IMR-90 (cell line): ENCODE data around the gene VSX2. TPM values are rescaled to one million over a fixed set of nuclear protein-coding genes. Genes with fewer than 3 reads are reported as not detected.

Experiments used
- ATAC-seq: fragments of 200-7000 bp; cut with Tn5 transposase; 2 replicates; pipeline ENCODE4 v1.9.1; 2020; ENCODE audit warnings: low read depth, mild to moderate bottlenecking, moderate library complexity
- BruUV-seq: library from RNA; stranded (reverse); fragments of 400-500 nt; replicated peaks from 2 replicates; lab custom pipeline; 2021; lab: Mats Ljungman, UMichigan
- CTCF ChIA-PET: fragments of 300-600 bp; formaldehyde crosslinking; extraction: SDS; loops from one replicate; lab custom pipeline; 2021; ENCODE audit warnings: antibody characterized with exemption; lab: Yijun Ruan, JAX
- POLR2A ChIA-PET: fragments of 300-600 bp; sonication (Branson Sonifier 250); formaldehyde crosslinking; loops from one replicate; lab custom pipeline; 2022; ENCODE audit warnings: antibody characterized with exemption; ENCODE audit not compliant: unreplicated experiment; lab: Charles Lee
- DNase-seq: peaks from one replicate; pipeline ENCODE4 v3.0.0; 2013
- H2AFZ ChIP-seq: replicated peaks from 2 replicates; pipeline ENCODE3; 2013; ENCODE audit warnings: low read length, mild to moderate bottlenecking; ENCODE audit not compliant: poor library complexity
- H2AK5ac ChIP-seq: 2 replicates; pipeline ENCODE4 v1.6.1; 2013; ENCODE audit warnings: low read depth, low read length, inconsistent platforms
- H2AK9ac ChIP-seq: replicated peaks from 2 replicates; pipeline ENCODE3; 2013; ENCODE audit warnings: mild to moderate bottlenecking, low read depth, low read length, moderate library complexity; ENCODE audit not compliant: poor library complexity
- H2BK120ac ChIP-seq: 2 replicates; pipeline ENCODE4 v1.6.1; 2013; ENCODE audit warnings: low read depth, low read length, inconsistent platforms
- H2BK15ac ChIP-seq: 3 replicates; pipeline ENCODE4 v1.6.1; 2013; ENCODE audit warnings: low read depth, low read length, inconsistent platforms
- H2BK20ac ChIP-seq: 2 replicates; pipeline ENCODE4 v1.6.1; 2013; ENCODE audit warnings: low read depth, mild to moderate bottlenecking, inconsistent platforms, low read length, moderate library complexity
- H2BK5ac ChIP-seq: 2 replicates; pipeline ENCODE4 v1.6.1; 2013; ENCODE audit warnings: mild to moderate bottlenecking, low read depth, low read length, inconsistent platforms; ENCODE audit not compliant: poor library complexity, severe bottlenecking
- H3K14ac ChIP-seq: replicated peaks from 2 replicates; pipeline ENCODE4 v1.6.1; 2013; ENCODE audit warnings: low read depth, low read length, inconsistent platforms
- H3K18ac ChIP-seq: 2 replicates; pipeline ENCODE4 v1.6.1; 2013; ENCODE audit warnings: low read depth, low read length, control low read depth
- H3K23ac ChIP-seq: 2 replicates; pipeline ENCODE4 v1.6.1; 2013; ENCODE audit warnings: low read depth, low read length, inconsistent platforms
- H3K27ac ChIP-seq: 2 replicates; pipeline ENCODE4 v1.5.1; 2013; ENCODE audit warnings: mild to moderate bottlenecking, control low read depth, low read length; ENCODE audit not compliant: insufficient read depth
- H3K27me3 ChIP-seq: 2 replicates; pipeline ENCODE4 v1.6.1; 2013; ENCODE audit warnings: low read length; ENCODE audit not compliant: control insufficient read depth, insufficient read depth
- H3K36me3 ChIP-seq: 2 replicates; pipeline ENCODE4 v1.6.1; 2013; ENCODE audit warnings: low read length, mixed read lengths; ENCODE audit not compliant: control insufficient read depth, insufficient read depth
- H3K4ac ChIP-seq: 2 replicates; pipeline ENCODE4 v1.6.1; 2013; ENCODE audit warnings: low read depth, low read length, inconsistent platforms
- H3K4me1 ChIP-seq: 2 replicates; pipeline ENCODE4 v1.6.1; 2013; ENCODE audit warnings: low read length, mixed read lengths; ENCODE audit not compliant: control insufficient read depth, insufficient read depth
- H3K4me2 ChIP-seq: 2 replicates; pipeline ENCODE4 v1.6.1; 2013; ENCODE audit warnings: low read depth, mild to moderate bottlenecking, control low read depth, low read length, moderate library complexity
- H3K4me3 ChIP-seq: 2 replicates; pipeline ENCODE4 v1.5.1; 2013; ENCODE audit warnings: low read depth, mild to moderate bottlenecking, control low read depth, low read length, moderate library complexity; ENCODE audit not compliant: insufficient read depth
- H3K56ac ChIP-seq: 2 replicates; pipeline ENCODE4 v1.6.1; 2013; ENCODE audit warnings: low read length, inconsistent platforms; ENCODE audit not compliant: insufficient read depth; ENCODE audit errors: extremely low read depth
- H3K79me1 ChIP-seq, 2 experiments: 2 replicates each; pipeline ENCODE4 v1.6.1; 2013; ENCODE audit warnings: low read length in 2 of 2, inconsistent platforms in 1 of 2, low read depth in 1 of 2
- H3K9ac ChIP-seq: 2 replicates; pipeline ENCODE4 v1.6.1; 2013; ENCODE audit warnings: low read depth, low read length, control low read depth
- H3K9me1 ChIP-seq: 2 replicates; pipeline ENCODE4 v1.6.1; 2013; ENCODE audit warnings: low read length, inconsistent platforms; ENCODE audit not compliant: insufficient read depth
- H3K9me3 ChIP-seq: 2 replicates; pipeline ENCODE4 v1.6.1; 2013; ENCODE audit warnings: low read length; ENCODE audit not compliant: control insufficient read depth, insufficient read depth
- H4K20me1 ChIP-seq: 2 replicates; pipeline ENCODE4 v1.6.1; 2013; ENCODE audit warnings: low read length, inconsistent platforms; ENCODE audit not compliant: insufficient read depth
- H4K5ac ChIP-seq: 2 replicates; pipeline ENCODE4 v1.6.1; 2013; ENCODE audit warnings: mild to moderate bottlenecking, low read depth, low read length, control low read depth
- H4K8ac ChIP-seq, 2 experiments: 2 replicates each; pipeline ENCODE4 v1.6.1; 2013; ENCODE audit warnings: low read depth in 2 of 2, low read length in 2 of 2, control low read depth in 1 of 2, inconsistent platforms in 1 of 2
- H4K91ac ChIP-seq: 2 replicates; pipeline ENCODE4 v1.6.1; 2013; ENCODE audit warnings: low read depth, low read length, inconsistent platforms; ENCODE audit not compliant: insufficient read depth
- CTCF ChIP-seq: conservative IDR thresholded peaks from 2 replicates; pipeline ENCODE4 v1.5.1; 2012; ENCODE audit warnings: mild to moderate bottlenecking, low read depth, low read length, improper control_type of control experiment
- MXI1 ChIP-seq: IDR thresholded peaks from 2 replicates; pipeline ENCODE4 v1.6.1; 2012; ENCODE audit warnings: low read depth, mild to moderate bottlenecking, low read length, moderate library complexity, borderline replicate concordance
- SMC3 ChIP-seq: fragments of 150-350 bp; IDR thresholded peaks from 2 replicates; pipeline ENCODE4 v1.6.1; 2016; ENCODE audit warnings: low read depth, mild to moderate bottlenecking, antibody characterized with exemption, low read length, moderate library complexity
- USF2 ChIP-seq: fragments of 150-350 bp; IDR thresholded peaks from 2 replicates; pipeline ENCODE4 v1.6.1; 2017; ENCODE audit warnings: mild to moderate bottlenecking, antibody characterized with exemption, low read length, low read depth
- WGBS, 2 experiments: methylation state at CpG; one replicate each; pipeline versions ENCODE4 v1.1.5 to v1.1.7; 2013; ENCODE audit warnings: missing lambda C conversion rate in 2 of 2; ENCODE audit not compliant: insufficient read length in 1 of 2; ENCODE audit errors: extremely low coverage in 2 of 2; 5-methylcytosine and 5-hydroxymethylcytosine counted together
- dilution Hi-C: fragments of 300-500 bp; cut with HindIII; formaldehyde crosslinking; loops from one replicate; pipeline ENCODE4 v1.14.3; 2018; ENCODE audit warnings: low sequenced_read_pairs; ENCODE audit not compliant: unreplicated experiment
- in situ Hi-C: fragments of 300-500 bp; cut with MboI; formaldehyde crosslinking; loops from 3 replicates; pipeline ENCODE4 v1.14.3; 2019; ENCODE audit warnings: low sequenced_read_pairs, inconsistent platforms, mixed read lengths
- intact Hi-C: fragments of 100-400 bp; cut with micrococcal nuclease; formaldehyde crosslinking; loops from 2 replicates; pipeline ENCODE4 v1.10.0; 2022
- polyA plus RNA-seq, 3 experiments: library from polyadenylated mRNA; depleted of rRNA; stranded (reverse); fragments of >200 nt; gene quantifications; 2 replicates each; pipeline ENCODE4 v1.2.3, GENCODE V29; 2012; ENCODE audit warnings: low replicate concordance in 1 of 3
- total RNA-seq: library from RNA; depleted of rRNA; stranded (reverse); fragments of >200 nt; gene quantifications from 2 replicates; pipeline ENCODE4 v1.2.3, GENCODE V29; 2012

VSX2 gene
- total and polyA plus RNA-seq, 2 of the 4 experiments (the other 2 are of a cell fraction) = not detected

- Histone ChIP-seq H3K4ac (no peak overlapping the region), H3K9ac (no peak overlapping the region), H2AFZ (no peak overlapping the region), H2BK20ac (no peak overlapping the region), H2AK9ac (no peak overlapping the region), H3K4me2 (no peak overlapping the region), H2BK120ac (no peak overlapping the region), H3K4me1 (no peaks in the 10 kb centered on the region), H3K27ac (no peak overlapping the region), H3K27me3 (peaks cover 34% of the 10 kb centered on the region), H4K91ac (no peak overlapping the region), H3K79me1 (no peaks in the 10 kb centered on the region), H4K20me1 (no peaks in the 10 kb centered on the region), H3K56ac (no peak overlapping the region), H3K18ac (no peak overlapping the region), H3K14ac (no peak overlapping the region), H3K9me1 (peaks cover 3% of the 10 kb centered on the region; the same call in 1 of the 2 replicates), H2BK5ac (no peak overlapping the region), H4K8ac (no peak overlapping the region), H3K4me3 (no peak overlapping the region), H3K9me3 (no peaks in the 10 kb centered on the region), H3K23ac (no peak overlapping the region), H4K5ac (no peak overlapping the region), H2AK5ac (no peak overlapping the region), H3K36me3 (no peaks in the 10 kb centered on the region), H2BK15ac (no peak overlapping the region)
- TF ChIP-seq CTCF (no peak), USF2 (no peak), SMC3 (no peak), MXI1 (no peak)
- BruUV-seq = no TSS peak
- ATAC-seq (no peak), DNase-seq (no peak)
- 80% methylated on average over 1 of the region's 6 CpGs; no CpG with 5 or more reads in 1 of the 2 experiments for WGBS, 2 experiments
- POLR2A ChIA-PET = no interaction called here
- in situ Hi-C loops (no loop called here), intact Hi-C loops (no loop called here), dilution Hi-C loops (no loop called here)
- CTCF ChIA-PET = no interaction called here
Observed at GRCh38 chr14:74211945-74212580, 27.2 kb upstream of the VSX2 start.
